Hypothalamus (tissue), 51 donors: Measurements from ENCODE around the gene AP2A1.

ENCODE experiments used
- DNase-seq, 51 donors: peaks; one replicate each; lab custom pipeline; 2025; lab: John Stamatoyannopoulos, UW

Gene AP2A1

DNA sequence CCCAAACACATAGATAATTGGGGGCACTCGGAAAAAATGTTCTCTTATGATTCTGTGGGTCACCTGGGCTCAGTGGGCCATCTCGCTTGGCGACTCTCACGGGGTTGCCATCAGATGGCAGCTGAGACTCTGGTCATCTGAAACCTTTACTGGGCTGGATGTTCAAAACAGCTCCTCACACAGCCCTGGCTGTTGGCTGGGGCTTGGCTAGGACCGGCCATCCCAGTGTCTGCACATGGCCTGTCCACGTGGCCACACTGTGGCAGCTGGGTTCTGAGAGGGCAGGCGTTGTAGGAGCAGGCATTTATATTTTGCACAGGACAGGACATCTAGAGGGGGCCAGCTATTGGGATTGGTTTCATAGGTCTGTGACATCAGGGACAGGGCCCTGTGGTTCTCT is 66.8 kb downstream of the AP2A1 start:
- no peak for DNase-seq

DNA sequence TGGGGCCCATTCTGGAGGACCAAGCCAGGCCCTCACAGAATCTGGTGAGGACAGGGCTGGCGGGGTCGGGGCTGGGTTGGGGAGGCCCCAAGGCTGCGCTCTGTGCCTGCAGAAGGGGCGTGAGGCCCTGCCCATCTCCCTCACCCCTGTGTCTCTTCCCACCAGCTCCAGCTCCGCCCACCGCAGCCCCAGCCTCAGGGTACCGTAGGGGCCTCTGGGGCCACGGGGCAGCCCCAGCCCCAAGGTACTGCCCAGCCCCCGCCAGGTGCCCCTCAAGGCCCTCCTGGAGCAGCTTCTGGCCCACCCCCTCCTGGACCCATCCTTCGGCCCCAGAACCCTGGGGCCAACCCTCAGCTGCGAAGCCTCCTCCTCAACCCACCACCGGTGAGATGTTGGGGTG is 68.8 kb downstream of the AP2A1 start:
- DNase-seq, result no peak

DNA sequence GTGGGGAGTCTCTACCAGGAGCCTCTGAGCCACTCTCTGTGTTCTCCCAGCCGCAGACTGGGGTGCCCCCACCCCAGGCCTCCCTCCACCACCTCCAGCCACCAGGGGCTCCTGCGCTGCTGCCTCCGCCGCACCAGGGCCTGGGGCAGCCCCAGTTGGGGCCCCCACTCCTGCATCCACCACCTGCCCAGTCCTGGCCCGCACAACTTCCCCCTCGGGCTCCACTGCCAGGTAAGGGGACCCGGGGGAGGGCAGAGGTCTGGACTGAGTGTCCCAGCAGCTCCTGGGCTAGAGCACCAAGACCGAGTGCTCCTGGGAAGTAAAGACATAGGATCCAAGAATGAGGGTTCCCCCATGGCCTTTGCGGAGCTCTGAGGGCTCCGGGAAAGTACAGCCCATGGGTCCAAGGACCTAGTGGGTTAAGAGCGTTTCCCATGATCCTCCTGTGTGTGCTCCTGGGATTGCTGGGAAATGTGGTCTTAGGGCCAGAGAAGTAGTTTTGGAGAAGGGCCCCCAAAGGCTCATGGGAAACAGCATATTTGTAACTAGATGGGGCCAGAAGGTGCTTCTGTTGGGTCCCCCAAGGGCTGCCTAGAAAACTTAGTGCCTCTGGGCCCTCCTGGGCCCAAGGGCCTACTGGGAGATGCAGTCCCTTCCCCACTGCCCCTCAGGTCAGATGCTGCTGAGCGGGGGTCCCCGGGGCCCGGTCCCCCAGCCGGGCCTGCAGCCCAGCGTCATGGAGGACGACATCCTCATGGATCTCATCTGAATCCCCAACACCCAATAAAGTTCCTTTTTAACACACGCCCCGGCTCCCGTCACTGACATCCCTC is 69.6 kb downstream of the AP2A1 start:
- no peak for DNase-seq

DNA sequence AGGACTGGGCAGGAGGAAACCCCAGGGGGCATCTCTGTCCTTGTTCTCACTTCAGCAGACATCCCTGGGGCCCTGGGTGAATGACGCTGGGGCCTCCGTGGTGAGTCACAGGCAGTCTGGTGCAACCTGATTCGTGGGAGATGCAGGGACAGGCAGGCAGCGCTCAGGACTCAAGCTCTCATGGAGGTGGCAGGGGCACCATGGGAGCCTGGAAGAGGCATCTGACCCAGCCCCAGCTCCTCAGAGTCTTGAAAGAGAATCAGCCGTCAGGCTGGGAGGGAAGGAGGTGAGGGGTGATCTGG is 70.2 kb downstream of the AP2A1 start:
- DNase-seq, result no peak

DNA sequence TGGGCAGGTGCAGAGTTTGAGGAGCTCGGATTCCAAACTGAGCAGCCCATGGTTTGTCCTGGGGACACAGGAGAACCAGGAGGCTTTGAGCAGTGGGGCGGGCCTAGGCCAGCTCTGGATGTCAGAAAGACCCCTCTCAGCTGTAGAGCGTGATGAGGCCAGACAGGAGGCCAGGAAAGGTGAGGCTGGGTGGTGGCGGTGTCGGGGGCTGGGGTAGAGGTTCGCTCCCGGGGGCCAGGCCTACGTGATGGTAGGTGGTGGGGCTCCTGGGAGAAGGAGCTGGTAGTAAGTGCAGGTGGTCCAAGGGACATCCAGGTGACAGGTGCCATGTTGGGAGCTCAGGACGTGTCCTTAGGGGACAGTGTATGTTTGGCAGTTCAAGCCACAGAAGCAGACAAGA is 70.6 kb downstream of the AP2A1 start:
- DNase-seq, result no peak

DNA sequence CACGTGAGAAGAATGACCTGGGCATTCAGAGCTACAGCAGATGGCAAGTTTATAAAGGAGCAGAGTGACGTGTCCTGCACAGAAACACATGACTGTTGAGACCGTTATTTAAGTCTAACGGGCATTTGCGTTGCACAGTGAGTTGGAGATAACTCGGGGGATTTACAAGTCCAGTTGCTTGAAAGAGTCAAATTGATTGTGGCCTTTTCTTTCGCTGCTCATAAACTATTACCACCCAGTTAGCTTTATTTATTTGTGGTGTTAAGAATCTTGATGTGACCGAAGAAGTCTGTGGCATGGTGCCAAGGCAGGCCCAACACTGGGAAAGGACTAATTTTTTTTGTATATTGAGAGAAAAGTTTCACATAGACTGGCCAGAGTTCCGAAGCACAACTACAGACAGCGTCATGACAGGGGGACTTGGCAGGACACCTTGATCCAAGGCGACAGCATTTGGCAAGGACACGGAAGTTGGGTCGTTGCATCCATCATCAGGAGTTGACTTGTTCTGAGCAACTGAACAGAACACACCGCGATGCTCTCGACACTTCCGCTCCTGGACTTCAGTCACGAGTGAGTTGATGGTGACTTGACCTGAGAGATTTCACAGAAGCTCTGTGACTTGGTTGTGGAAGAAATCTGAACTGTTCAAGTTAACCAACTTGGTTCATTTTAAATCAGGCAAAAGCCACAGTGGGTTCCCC is 72.2 kb downstream of the AP2A1 start:
- peak in 1 of 51 donors; percentile 17 for DNase-seq

DNA sequence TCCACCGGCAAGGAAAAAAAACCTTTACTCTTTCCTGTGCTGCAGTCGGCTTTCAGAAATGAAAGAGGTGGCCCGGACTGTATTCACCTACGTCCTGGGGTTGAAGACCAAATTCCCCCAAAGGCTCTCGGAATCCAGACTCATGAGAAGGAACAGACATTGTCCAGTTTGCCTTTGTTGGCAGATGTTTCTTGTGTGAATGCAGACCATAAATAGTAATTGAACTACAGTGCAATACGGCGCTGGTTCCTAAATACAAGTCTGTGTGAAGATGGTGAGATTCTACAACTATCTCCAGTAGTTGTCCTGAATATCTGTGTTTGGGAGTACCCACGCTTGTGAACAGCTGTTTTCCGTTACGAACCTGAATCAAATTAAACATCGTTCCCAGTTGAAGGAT is 72.9 kb downstream of the AP2A1 start:
- no peak for DNase-seq

DNA sequence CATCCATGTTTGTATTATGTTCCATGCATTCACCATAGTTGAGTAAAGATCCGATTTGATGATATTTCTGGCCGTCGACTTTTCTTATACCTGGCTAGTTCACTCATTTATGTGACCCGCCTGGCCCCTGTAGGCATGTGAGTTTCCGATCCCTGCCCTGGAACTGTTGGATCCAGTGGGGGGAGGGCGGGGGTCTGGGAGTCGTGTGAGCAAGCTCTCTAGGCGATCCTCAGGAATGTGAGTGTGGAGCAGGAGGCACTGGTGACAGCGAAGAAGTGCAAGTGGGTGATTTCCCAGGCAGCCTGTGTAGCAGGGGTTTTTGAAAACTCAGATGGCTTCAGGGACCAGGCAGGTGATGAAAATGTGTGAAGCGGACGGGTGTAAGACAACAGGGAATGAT is 73.5 kb downstream of the AP2A1 start:
- no peak for DNase-seq

DNA sequence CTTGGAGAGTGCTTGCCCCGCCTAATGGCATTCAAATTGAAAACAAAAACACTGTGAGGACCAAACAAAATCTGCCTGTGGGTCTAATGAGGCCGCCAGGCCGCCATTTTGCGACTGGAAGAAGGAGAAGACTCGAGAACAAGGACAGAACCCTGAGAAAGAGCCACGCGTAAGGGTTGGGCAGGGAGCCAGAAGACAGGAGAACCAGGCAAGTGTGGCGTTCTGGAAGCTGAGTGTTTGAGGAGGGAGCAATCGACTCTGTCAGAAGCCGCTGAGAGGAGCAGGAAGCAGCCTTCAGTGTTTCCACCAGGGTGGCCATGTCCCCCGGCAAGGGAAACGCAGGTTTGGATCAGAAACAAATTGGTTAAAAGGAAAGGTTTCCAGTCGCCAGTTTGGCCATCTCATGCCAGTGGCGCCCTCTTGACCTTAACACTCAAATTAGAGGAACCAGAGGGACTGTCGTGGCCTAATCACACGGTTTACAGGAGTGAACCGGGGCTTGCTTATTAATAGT is 74.0 kb downstream of the AP2A1 start:
- no peak for DNase-seq

DNA sequence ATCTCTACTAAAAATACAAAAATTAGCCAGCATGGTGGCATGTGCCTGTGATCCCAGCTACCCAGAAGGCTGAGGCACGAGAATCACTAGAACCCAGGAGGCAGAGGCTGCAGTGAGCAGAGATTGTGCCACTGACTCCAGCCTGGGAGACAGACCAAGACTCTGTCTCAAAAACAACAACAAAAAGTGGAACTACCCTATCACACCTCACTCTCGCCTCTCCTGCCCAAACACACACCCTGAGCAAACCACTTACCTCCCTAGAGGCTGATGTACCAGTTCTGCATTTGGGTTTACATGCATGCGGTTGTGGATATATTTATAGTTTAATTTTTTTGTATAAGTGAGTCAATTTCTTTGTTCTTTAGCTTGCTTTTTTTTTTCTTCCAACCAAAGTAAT is 76.5 kb downstream of the AP2A1 start:
- no peak for DNase-seq

DNA sequence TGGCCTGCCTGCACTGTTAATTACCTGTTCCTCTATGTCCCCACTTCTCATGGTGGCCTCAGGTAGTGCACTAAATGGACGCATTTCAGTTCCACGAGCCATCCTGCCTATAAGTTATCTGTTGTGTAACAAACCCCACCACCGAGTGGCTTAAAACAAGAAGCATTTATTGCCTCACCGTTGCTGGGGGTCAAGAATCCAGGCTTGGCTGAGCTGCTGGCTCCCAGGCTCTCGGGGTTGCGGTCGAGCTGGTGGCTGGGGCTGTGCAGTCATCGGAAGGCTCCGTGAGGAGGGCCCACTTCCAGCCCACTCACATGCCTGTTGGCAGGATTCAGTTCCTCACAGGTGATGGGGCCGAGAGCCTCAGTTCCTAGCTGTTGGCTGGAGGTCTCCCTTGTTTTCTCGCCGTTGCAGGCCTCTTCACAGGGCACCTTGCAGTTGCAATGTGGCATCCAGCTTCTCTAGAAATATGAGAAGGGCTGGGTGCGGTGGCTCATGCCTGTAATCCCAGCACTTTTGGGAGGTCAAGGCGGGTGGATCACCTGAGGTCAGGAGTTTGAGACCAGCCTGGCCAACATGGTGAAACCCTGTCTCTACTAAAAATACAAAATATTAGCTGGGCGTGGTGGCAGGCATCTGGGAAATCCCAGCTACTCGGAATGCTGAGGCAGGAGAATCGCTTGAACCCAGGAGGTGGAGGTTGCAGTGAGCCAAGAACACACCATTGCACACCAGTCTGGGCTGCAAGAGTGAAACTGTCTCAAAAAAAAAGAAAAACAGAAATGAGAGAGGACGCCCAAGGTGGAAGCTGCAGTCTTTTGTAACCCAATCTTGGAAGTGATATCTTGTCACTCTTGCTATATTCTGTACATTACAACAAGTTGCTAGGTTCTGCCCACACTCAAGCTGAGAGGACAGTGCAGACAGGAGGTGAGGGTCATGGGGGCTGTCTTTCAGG is 77.6 kb downstream of the AP2A1 start:
- no peak for DNase-seq

DNA sequence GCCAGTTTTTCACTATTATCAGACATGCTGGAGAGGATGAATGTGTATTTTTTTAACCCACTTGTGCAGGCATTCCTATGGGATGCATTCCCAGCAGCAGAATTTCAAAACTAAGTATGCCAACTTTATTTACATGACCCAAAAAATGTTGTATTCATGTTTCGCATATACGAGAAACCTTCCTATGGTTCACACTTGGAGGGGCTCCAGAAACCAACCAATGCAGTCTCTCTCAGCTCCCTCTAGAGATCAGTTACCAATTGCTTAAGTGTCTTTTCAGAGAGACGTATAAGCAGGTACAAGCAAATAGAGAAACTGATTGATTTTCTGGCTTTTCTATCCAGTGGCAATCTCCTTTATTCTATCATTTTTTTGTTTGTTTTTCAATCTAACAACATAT is 78.6 kb downstream of the AP2A1 start:
- no peak for DNase-seq

DNA sequence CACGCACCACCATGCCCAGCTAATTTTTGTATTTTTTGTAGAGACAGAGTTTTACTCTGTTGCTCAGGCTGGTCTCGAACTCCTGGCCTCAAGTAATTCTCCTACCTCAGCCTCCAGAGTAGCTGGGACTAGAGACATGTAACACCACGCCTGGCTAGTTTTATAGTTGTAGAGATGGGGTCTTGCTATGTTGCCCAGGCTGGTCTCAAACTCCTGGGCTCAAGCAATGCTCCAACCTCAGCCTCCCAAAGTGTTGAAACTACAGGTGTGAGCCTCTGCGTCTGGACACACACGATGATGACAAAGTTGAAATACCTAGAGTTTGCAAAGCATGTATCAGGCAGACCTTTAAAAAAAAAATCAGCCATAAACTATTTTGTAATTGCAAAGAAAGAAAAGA is 79.6 kb downstream of the AP2A1 start:
- DNase-seq, result no peak

DNA sequence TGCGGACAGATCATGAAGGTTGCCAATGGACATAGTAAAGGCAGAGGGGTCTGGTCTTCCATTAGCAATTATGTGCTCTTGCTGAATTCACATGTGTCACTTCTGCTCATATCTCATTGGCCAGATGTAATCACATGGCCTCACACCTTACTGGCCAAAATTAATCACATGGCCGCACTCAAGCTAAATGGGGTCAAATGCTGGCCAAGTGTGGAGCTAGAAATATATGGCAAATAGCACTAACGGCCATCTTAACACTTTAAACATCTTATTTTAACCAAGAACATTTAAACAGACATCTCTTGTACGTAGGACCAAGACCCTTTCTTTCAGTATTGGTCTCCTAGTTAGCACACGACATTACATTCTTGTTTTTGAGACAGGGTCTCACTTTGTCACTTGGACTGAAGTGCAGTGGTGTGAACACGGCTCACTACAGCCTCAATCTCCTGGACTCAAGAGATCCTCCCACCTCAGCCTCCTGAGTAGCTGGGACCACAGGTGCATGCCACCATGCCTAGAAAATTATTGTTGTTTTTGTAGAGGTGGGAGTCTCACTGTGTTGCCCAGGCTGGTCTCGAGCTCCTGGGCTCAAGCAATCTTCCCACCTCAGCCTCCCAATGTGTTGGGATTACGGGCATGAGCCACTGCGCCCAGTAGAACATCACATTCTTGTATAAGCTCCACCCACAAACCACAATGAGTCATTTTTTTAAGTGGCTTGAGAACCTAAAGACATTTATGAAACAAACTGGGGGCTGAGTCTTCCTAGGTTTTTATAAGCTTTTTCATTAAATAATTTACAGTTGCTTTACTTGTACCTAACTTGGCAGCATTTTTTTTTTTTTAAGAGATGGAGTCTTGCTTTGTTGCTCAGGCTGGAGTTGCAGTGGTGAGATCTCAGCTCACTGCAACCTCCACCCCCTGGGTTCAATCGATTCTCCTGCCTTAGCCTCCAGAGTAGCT is 81.2 kb downstream of the AP2A1 start:
- no peak for DNase-seq

DNA sequence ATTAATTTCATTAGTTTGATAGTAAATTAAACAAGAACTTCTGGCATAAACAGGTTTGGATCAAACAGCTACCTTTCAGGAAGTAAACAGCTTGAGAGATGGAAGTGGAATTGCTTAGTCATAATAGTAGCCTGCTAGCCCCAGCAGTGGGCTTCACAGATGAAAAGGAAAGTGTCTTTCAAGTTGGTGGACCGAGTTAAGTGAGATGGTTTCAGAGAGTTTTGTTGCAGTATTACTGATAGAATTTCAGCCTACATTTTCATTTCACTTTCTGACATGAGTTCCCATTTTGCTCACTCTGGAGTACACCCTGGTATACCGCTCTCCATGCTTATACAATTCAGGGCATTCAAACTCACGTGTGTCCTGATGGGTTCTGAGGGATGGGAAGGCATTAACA is 82.1 kb downstream of the AP2A1 start:
- DNase-seq, result no peak

DNA sequence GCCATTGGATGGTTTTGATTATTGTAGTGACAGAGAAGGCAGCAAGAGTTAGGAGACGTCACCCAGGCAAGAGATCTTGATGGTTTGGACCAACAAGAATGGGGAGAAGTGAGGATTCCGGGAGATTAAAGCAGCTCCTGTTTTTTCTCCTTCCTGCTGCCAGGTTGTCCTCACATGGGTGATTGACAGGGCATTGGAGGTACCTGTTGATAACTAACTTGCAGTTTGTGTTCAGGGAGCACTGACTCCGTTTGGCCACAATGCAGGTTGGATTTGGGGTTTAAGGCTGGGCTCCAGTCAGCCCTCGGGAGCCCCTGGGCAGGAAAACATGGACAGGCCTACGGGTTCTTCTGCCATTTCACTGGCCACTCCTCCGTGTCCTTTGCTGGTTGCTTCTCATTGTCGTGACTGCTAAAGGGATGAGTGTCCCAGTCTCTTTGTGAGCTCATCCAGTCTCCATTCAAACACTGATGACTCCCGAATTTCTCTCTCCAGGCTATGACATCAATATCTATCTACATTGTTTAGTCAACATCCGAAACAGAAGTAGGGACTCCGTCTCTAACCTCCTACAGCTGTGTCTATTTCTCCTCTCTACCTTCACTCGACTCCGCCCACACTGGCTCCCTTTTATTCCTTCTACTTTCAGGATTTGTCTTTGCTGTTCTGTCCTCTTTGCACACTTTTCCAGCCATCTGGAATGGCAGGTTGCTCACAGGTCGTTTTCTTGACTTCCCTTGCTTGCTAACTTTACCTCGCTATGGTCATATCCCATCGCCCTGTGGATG is 82.8 kb downstream of the AP2A1 start:
- DNase-seq, result no peak

DNA sequence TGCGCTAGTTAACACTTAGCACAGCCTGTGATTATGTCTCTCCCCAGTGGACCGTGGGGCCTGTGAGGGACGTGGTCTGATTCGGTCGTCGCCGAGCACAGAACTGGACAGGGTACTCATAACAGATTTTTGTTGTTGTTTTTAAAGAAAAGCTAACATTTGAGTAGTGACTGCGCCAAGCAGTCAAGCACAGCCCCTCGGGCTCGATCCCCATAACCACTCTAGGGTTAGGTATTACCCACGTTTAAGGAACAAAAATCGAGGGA is 83.4 kb downstream of the AP2A1 start:
- peak in 1 of 51 donors; percentile 45 for DNase-seq

DNA sequence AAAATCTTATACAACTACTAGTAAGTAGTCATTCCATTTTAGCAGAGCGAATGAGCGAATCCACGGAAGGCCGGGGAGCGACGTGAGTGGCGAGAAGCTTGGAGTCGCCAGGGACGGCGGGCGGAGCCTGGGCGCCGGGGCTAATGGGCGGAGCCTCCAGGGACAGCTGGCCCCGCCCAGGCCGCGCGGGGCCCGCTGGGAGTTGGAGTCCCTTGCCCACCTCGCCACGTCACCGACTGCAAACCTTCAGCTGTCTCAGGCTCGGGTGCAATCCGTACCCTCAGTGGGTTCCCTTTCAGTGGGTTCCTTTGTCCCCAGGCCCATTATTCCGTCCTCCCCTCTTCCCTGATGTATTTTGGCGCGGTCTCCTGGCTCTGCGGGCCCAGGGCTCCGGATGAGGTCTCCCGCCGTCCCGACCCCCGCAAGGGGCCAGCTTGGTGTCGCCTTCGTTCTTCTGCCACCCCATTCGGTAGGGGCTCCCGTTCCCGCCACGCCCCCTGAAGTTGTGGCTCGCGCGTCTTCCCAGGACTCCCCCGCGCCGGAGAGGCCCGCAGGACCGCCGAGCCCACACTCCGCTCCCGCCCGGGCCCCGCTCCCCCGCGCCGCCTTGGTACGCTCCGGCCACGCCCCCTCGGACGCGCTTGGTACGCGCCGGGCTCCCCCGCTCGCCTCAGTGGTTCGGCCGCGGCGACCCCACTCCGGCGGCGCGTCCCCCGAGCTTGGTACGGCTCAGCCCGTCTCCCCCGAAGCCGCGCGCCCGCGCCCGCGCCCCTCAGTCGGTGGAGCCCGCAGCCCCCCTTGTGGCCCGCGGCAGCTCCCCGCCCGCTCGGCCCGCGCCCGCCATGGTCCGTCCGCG is 83.9 kb downstream of the AP2A1 start, which contains the start of gene PTOV1:
Gene PTOV1 (plus strand): TSS at position 673 of the 856 bp plus-strand sequence.
- peak; percentile 48 to 97 (median 90) for DNase-seq
